Activated naive CD4-positive, alpha-beta T cell treated with anti-CD3 and anti-CD28 coated beads, Interleukin-2, amount 50 U/mL, for 16 hours (primary cell): ENCODE measurements around the gene CFAP107.
"Not testable (repeated sequence)": the region's sequence is repeated elsewhere in the genome, so short reads cannot be mapped to it uniquely, and the experiment has no call there.

Experiments used
- DNase-seq: peaks from one replicate; pipeline ENCODE4 v3.0.0-alpha.2; 2020

Gene CFAP107

DNA sequence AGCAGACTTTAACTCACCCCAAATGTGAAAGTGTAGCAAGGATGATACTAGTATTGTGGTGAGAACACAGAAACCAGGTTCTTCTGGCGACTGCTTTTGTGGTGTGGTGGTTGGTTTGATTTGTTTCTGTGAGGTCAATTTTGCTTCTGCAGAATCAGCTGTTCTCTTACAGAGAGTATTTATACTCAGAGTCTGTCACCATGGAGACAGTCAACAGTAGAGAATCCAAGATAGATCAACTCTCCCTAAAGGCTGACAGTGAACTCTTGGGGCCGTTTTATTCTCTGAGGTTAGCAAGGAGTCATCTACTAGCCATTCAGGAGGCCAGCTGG lies at the start of gene CFAP107:
CFAP107 (plus strand) TSS at position 209 of the 332 bp plus-strand sequence. CDS start 231 bp downstream, outside the sequence.
- no peak for DNase-seq

GRCh38 chr1:12696658-12697057 lies 49.3 kb upstream of the CFAP107 start:
- no peak for DNase-seq

GRCh38 chr1:12697397-12697796 lies 48.6 kb upstream of the CFAP107 start:
- no peak for DNase-seq

GRCh38 chr1:12703821-12704451 lies 42.1 kb upstream of the CFAP107 start:
- no peak for DNase-seq

DNA sequence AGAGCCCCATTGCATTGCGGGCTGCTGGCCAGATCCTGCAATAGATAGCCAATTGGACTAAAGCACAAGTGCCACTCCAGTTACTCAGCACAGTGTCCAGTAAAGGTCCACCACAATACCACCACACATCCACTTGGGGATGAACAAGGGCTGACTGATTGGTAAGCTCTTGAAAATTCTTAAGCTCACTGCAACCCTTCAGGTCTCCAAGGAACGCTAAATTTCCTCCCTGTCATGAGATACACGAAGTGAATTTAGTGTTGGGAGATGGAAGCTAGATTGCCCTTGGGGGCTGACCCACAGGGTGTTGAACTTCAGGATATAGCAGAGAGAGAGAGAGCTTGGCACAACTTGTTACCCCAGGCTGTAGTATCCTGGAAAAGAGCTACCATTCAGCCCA lies 39.9 kb upstream of the CFAP107 start:
- DNase-seq, result no peak

- DNase-seq, result no peak
Measured at GRCh38 chr1:12708396-12709090, 37.5 kb upstream of the CFAP107 start.

- no peak for DNase-seq
Measured at GRCh38 chr1:12709091-12709491, 36.9 kb upstream of the CFAP107 start.

DNA sequence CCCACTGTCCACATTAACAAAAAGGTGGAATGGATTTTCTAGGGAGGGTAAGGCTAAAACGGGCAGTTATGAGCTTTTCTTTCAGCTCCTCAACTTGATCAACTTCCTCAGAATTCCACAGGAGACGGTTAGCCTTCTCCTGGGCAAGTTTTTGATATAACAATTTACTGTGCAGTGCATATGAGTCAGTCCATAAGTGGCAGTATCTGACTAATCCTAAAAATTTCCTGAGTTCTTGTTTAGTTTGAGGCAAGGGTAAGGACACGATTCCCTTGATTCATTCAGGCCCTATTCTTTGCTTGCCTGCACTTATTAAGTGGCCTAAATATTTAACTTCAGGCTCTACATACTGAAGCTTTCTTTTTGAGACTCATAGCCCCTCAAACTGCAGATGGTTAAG lies 36.3 kb upstream of the CFAP107 start:
- DNase-seq, result no peak

DNA sequence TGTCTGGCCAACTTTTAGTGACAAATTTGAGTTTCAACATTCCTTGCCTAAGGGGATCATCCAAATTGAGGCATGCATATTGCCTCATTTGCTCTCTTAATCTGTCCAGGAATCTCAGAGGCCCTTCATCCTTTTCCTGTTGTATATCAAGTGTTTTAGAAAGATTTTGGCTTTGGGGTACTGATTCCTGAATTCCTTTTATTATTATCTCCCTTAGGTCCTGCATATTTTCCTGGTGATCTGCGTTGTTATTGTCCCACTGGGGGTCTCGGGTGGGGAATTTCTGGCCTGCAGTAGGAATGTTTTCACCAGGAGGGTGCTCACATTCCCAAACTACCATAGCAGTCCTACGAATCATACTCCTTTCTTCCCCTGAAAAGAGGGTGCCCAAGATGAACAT lies 34.5 kb upstream of the CFAP107 start:
- DNase-seq, result no peak

GRCh38 chr1:12712076-12712475 lies 33.9 kb upstream of the CFAP107 start:
- DNase-seq, result no peak

- DNase-seq, result no peak
Measured at GRCh38 chr1:12712929-12713328, 33.1 kb upstream of the CFAP107 start.

GRCh38 chr1:12713651-12714050 lies 32.3 kb upstream of the CFAP107 start:
- not testable (repeated sequence) for DNase-seq

DNA sequence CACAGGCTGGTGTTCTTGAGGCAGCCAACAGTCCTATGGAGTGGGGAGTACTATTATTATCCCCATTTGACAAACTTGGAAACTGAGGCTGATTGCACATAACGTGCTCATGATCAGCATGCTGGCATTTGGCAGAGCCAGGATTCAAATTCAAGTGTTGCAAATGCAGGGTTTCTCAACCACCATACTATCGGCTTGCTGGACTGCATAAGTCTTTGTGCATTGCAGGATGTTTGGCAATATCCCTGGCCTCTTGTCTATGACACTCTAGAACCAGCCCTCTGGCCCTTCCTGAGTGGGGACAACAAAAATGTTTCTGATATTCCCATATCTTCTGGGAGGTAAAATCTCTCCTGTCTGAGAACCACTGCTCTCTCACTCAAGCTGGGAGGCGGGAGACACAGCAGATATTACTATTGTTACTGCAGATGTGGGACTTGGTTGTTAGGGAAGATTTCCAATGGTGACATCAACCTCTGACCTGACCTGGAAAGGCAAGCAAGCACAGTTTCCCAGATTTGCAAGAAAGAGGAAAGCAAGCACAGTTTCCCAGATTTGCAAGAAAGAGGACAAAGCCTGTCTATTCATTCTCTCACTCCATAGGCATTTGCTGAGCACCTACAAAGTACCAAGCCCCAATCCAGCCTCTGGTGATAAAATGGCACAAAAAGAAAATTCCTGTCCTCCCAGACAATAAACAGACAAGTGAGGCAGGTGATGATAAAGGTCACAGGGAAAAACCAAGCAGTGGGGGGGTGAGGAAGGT lies 31.1 kb upstream of the CFAP107 start:
- DNase-seq, result no peak

GRCh38 chr1:12715896-12716437 lies 30.0 kb upstream of the CFAP107 start, which contains the start of gene AADACL3:
Gene AADACL3 (plus strand): TSS chr1:12716110. CDS start chr1:12716177, 67 bp downstream.
- no peak for DNase-seq

DNA sequence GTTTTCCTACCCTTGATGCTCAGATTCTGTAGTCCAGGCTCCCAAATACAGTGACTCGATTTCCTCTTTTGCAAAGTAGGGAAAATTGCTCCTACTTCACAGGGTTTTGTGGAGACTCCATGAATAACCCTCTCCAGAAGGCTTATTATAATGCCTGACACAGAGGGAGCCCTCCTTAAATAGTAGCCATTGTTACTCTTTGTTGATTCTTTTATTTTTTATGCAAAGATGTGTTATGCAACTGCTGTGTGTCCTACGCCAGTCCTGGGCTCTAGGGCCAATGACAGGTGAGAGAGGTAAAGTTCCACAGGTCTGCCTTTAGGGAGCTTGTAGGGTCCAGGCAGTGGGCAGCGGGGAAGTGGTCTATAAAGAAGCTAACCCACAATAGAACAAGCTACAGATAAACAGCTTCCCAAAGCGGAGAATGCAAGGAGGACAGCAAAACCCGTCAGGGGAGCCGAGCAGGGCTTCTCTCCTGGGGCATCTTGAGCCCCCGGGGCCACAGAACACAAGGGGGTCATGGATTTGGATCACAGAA lies 28.6 kb upstream of the CFAP107 start:
- no peak for DNase-seq

DNA sequence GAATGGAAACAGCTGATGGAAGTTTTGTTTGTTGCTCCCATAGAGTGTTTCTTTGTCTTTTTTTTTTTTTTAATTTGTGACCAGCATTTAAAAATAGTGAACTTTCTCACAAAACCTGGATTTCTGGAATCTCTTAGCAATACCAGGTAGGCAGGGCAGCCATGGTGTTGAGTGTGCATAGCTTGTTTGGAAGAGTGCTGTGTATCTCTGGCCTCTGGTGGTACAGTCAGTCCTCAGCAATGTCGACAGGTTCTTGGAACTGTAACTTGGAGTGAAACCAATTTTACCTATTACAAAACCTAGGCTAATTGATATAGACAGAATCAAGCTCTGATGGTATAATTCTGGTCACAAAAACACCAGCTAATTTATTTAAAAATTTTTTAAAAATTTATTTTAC lies 23.4 kb upstream of the CFAP107 start:
- DNase-seq, result no peak

DNA sequence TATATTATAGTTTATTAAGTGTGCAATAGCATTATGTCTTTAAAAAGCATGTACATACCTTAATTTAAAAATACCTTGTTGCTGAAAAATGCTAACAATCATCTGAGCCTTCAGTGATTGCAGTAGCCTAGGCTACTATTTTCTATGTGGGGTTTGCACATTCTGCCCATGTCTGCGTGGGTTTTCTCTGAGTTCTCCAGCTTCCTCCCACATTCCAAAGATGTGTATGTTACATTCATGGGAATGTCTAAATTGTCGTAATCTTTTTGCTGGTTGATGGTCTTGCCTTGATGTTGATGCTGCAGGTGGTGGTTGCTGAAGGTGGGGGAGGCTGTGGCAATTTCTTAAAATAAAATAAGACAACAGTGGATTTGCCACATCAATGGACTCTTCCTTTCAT lies 17.6 kb upstream of the CFAP107 start:
- no peak for DNase-seq

DNA sequence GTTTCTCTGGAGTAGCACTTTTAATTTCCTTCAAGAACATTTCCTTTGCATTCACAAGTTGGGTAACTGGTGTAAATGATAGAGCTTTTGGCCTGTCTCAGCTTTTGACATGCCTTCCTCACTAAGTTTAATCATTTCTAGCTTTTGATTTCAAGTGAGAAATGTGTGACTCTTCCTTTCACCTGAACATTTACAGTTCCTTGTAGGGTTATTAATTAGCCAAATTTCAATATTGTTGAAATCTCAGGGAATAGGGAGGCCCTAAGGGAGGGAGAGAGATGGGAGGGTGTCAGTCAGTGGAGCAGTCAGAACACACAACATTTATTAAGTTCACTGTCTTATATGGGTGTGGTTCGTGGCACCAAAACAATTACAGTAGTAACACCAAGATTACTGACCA lies 15.8 kb upstream of the CFAP107 start:
- no peak for DNase-seq

- not testable (repeated sequence) for DNase-seq
Measured at GRCh38 chr1:12731084-12731483, 14.9 kb upstream of the CFAP107 start.

- no peak for DNase-seq
Measured at GRCh38 chr1:12734651-12735050, 11.3 kb upstream of the CFAP107 start.

DNA sequence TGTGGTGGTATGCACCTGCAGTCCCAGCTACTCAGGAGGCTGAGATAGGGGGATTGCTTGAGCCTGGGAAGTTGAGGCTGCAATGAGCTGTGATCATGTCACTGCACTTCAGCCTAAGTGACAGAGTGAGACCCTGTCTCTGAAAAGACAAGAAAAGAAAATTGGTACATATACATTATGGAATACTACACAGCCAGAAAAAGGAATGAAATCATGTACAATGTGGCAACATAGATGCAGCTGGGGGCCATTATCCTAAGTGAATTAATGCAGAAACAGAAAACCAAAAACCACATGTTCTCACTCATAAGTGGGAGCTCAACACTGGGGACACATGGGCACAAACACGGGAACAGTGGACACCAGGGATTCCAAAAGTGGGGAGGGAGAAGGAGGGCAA lies 7.1 kb upstream of the CFAP107 start:
- DNase-seq, result no peak

DNA sequence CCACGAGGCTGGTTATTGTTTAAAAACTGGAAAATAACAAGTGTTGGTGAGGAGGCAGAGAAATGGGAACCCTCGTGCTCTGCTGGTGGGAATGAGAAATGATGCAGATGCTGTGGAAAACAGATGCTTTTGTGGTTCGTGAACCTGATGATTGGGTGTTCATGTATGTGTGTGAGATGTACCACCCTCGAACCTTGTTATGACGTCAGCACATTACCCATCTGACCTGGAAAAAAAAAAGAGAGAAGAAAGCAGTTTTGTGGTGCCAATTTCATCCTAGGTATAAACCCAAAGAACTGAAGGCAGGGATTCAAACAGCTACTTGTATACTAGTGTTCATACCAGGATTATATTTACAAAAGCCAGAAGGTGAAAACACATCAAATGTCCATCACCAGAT lies 6.4 kb upstream of the CFAP107 start:
- DNase-seq, result no peak

DNA sequence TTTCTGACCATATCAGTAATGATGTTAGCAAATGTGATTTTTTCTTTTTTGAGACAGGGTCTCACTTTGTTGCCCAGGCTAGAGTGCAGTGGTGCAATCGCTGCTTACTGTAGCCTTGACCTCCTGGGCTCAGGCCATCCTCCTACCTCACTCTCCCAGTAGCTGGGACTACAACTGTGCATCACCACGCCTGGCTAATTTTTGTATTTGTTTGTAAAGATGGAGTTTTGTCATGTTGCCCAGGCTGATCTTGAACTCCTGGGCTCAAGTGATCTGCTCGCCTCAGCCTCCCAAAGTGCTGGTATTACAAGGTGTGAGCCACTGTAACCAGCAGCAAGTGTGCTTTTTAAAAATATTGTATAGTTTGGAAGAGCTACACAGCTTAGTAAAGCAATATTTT lies 4.1 kb upstream of the CFAP107 start:
- DNase-seq, result no peak
